KOPT-K1 (cell line): ENCODE data around the gene KL.

ENCODE experiments used
- H3K27ac ChIP-seq: fragments of 200-600 bp; sonication (generic); 2 replicates; pipeline ENCODE4 v1.5.1; 2016; ENCODE audit warnings: antibody characterized with exemption, mild to moderate bottlenecking, low read depth, low read length; ENCODE audit not compliant: poor library complexity, severe bottlenecking
- H3K36me3 ChIP-seq: fragments of 200-600 bp; sonication (generic); 2 replicates; pipeline ENCODE4 v1.5.1; 2017; ENCODE audit warnings: antibody characterized with exemption, mild to moderate bottlenecking, low read length, moderate library complexity; ENCODE audit not compliant: insufficient read depth
- H3K9me3 ChIP-seq: fragments of 200-600 bp; sonication (generic); 2 replicates; pipeline ENCODE4 v1.5.1; 2017; ENCODE audit warnings: antibody characterized with exemption, low read length, mild to moderate bottlenecking; ENCODE audit not compliant: insufficient read depth, poor library complexity, severe bottlenecking

The KL gene

DNA sequence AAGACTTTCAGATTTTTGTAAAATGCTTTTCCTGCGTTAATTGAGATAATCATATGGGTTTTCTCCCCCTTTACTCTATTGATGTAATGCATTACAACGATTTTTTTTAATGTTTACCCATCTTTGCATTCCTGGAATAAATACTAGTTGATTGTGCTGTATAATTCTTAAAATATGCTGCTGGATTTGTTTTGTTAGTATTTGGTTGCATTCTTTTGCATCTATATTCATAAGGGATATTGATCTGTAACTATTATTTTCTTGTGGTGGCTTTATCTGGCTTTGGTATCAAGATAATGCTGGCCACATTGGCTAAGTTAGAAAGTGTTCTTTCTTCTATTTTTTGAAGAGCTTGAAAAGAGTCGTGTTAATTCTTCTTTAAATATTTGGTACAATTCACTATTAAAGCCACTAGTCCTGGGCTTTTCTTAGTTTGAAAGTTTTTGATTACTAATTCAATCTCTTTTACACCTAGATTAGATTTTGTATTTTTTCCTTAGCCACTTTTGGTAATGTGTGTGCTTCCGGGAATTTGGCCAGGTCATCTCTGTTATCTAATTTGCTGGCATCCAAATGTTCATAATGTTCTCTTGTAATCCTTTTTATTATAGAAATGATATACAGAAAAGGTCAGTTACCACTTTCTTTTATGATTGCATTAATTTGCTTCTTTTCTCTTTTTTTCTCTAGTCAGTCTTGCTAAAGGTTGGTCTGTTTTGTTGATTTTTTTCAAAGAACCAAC lies 29.8 kb downstream of the KL start:
- no peaks in the 10 kb centered on the region for H3K9me3 ChIP-seq
- no peaks in the 10 kb centered on the region for H3K36me3 ChIP-seq
- no peak overlapping the region for H3K27ac ChIP-seq

DNA sequence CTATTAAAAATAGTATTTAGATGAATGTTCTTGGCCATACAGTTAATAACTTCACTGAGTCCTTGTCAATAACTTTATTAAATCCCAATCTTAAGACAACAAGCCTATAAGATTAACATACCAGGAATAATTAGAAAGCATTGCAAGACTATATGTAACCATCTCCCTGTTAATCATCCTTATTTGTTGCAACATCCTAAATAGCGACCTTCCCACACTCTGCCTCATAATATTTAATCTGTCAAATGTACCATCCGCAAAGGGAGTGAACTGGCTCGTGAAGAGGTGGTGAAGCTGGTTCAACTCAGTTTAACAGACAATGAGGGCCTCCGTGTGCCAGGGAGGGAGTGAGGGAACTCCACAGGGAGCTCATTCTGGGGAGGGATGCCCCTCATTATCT lies 33.9 kb downstream of the KL start:
- H3K27ac ChIP-seq: no peak overlapping the region
- no peaks in the 10 kb centered on the region for H3K36me3 ChIP-seq
- H3K9me3 ChIP-seq: no peaks in the 10 kb centered on the region

- H3K27ac ChIP-seq: no peak overlapping the region
- H3K36me3 ChIP-seq: no peaks in the 10 kb centered on the region
- H3K9me3 ChIP-seq: no peaks in the 10 kb centered on the region
Measured at GRCh38 chr13:33051632-33052031, 35.4 kb downstream of the KL start.

GRCh38 chr13:33052506-33053280 lies 36.5 kb downstream of the KL start:
- no peaks in the 10 kb centered on the region for H3K9me3 ChIP-seq
- H3K27ac ChIP-seq: no peak overlapping the region
- H3K36me3 ChIP-seq: no peaks in the 10 kb centered on the region

DNA sequence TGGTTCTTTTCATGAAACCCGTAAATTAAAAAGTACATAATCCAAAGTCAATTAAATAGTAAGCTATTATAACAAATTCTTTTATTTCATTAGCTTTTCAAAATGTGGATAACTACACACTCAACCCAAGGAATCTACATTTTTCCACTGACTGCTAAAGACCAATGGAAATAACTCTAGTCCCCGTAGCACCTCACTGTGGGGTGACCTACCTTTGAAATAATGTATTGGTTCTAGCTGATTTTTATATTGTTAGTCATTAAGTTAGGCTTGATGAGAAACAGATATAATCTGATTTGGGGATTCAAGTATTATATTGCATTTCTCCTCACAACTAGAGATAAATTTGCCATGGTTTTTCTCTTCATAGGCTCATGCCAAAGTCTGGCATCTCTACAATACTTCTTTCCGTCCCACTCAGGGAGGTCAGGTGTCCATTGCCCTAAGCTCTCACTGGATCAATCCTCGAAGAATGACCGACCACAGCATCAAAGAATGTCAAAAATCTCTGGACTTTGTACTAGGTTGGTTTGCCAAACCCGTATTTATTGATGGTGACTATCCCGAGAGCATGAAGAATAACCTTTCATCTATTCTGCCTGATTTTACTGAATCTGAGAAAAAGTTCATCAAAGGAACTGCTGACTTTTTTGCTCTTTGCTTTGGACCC lies 37.3 kb downstream of the KL start:
- no peaks in the 10 kb centered on the region for H3K36me3 ChIP-seq
- H3K27ac ChIP-seq: no peak overlapping the region
- no peaks in the 10 kb centered on the region for H3K9me3 ChIP-seq

DNA sequence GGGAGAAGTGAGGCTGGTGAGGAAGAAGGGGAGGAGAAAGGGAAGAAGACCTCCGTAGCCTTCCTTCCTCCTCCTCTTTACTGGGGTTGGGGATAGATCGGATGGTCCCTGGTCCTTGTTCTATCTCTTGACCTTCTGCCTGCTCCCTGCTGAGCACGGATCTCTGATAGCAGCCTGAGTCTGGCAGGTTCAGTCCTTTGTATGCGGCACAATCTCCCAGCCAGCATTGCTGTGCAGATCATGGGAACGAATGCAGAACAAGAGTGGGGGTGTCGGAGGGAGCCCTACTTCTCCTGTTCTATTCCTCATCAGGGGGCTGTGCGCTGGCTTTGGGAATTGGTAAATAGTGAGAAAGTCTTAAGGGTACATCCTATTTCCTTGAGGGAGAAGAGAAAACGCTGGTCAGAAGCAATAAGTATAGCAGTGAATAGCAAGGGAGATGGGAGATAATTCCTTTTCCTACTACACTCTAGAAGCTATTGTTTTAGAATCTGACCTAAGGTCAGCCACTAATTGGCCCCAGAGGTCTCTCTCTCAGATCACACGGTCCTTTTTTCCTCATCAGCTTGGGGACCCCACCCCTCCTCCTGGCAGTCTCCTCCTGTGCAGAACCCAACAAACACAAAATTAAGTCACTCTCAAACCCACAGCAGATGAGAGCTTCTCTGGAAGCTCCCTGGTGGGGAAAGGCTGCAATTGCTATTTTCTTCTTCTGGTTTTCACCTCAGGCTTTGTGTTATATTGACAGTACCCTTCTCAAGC lies 41.0 kb downstream of the KL start:
- H3K9me3 ChIP-seq: no peaks in the 10 kb centered on the region
- H3K36me3 ChIP-seq: no peaks in the 10 kb centered on the region

GRCh38 chr13:33058776-33059327 lies 42.6 kb downstream of the KL start:
- Histone ChIP-seq H3K36me3 (no peaks in the 10 kb centered on the region), H3K27ac (no peak overlapping the region), H3K9me3 (no peaks in the 10 kb centered on the region)

More for the DNA sequence above, 41.0 kb downstream of the KL start:
- H3K27ac ChIP-seq: no peak overlapping the region

- Histone ChIP-seq H3K27ac (no peak overlapping the region), H3K36me3 (no peaks in the 10 kb centered on the region), H3K9me3 (no peaks in the 10 kb centered on the region)
Measured at GRCh38 chr13:33060815-33061214, 44.6 kb downstream of the KL start.

GRCh38 chr13:33066329-33066728 lies 50.1 kb downstream of the KL start:
- H3K27ac ChIP-seq: no peak overlapping the region
- H3K9me3 ChIP-seq: no peaks in the 10 kb centered on the region
- no peaks in the 10 kb centered on the region for H3K36me3 ChIP-seq

DNA sequence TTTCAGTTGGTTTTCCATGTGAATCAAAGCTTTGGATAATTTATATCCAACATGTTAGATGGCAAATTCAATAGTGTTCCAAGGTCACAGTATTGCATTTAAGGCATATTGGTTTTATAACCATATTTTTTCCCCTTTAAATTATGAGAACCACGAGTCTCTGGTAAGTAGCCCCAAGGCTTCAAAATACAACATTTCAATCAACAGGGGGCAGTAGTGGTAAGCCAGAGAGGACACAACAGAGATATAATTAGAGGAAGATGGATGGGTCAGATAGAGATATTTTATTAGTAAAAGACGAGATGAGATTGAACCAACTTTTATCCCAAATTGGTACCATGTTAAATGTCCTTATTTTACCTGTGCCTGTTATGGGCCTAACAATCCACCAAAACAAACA lies 53.1 kb downstream of the KL start:
- H3K9me3 ChIP-seq: no peaks in the 10 kb centered on the region
- H3K27ac ChIP-seq: no peak overlapping the region
- H3K36me3 ChIP-seq: no peaks in the 10 kb centered on the region

DNA sequence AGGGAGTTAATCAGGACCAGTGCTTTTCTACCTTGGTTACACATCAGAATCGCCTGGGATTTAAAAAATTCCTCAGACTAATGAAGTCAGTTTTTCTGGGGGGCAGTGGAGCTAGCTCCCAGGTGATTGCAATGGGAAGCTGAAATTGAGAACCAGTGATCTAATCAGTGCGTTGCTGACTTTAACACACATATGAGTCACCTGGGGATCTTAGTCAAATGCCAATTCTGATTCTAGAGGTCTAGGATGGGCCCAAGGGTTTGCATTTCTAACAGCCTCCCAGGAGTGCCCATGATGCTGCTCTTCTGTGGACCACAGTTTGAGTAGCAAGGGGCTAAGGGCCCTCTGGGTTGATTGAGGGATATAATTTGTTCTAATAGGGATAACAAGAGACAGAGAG lies 54.5 kb downstream of the KL start:
- no peaks in the 10 kb centered on the region for H3K9me3 ChIP-seq
- H3K27ac ChIP-seq: no peak overlapping the region
- no peaks in the 10 kb centered on the region for H3K36me3 ChIP-seq

DNA sequence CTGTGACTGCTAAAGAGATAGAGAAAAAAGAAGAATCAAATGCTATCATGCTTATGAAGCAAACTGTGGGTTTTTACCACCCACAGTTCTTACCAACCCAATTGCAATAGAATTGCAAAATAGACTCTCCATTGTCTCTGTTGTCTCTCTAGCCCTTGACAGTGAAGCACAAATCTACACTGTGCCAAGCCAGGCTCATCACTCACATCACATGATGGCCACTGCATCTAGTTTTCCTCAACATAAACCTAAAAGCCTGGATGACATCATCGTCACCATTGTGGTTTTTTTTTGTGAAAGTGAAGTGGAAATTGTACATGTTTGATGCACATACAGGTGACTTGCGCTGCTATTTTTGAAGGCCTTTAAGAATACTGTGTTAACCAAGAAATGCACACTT lies 56.1 kb downstream of the KL start:
- H3K36me3 ChIP-seq: no peaks in the 10 kb centered on the region
- H3K9me3 ChIP-seq: no peaks in the 10 kb centered on the region
- H3K27ac ChIP-seq: no peak overlapping the region

DNA sequence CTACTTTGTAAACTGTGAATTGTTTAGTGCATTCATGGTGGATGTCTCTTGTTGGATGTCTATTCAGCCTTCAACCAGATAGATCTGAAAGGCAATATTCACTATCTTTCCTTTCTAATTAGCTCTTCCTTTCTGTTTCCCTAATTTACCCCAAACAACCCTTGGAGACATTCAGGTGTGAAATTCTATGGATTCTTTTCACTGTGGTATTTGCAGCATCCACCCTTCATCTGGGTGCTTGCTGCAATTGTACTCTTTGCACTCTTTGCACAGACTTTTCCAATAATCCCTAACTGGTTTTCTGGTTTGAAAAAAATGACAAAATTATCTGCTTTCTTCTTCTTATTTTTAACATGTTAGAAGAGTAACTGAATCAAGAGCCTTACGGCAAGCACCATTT lies 56.5 kb downstream of the KL start:
- Histone ChIP-seq H3K36me3 (no peaks in the 10 kb centered on the region), H3K9me3 (no peaks in the 10 kb centered on the region), H3K27ac (no peak overlapping the region)

DNA sequence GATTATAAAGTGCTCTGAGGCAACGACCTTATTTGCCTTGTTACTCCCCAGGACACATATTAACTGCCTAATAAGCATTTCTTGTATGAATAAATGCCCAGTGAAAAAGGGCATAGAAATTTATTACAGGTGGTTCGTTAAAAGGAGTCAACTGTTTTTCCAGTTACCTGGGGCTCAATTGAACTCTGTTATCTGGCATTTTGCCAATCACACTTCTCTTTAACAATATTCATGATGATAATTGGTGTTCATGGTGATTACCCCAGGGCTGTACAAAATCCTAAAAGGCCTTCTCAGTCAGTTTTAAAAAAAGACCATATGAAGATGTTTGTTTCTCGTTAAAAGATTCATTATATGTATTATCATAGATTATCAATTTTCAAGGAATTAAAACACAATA lies 57.1 kb downstream of the KL start:
- no peak overlapping the region for H3K27ac ChIP-seq
- H3K36me3 ChIP-seq: no peaks in the 10 kb centered on the region

More for the DNA sequence above, 57.1 kb downstream of the KL start:
- no peaks in the 10 kb centered on the region for H3K9me3 ChIP-seq
